Measurements from ENCODE around the gene ERAP2.

The ERAP2 gene

DNA sequence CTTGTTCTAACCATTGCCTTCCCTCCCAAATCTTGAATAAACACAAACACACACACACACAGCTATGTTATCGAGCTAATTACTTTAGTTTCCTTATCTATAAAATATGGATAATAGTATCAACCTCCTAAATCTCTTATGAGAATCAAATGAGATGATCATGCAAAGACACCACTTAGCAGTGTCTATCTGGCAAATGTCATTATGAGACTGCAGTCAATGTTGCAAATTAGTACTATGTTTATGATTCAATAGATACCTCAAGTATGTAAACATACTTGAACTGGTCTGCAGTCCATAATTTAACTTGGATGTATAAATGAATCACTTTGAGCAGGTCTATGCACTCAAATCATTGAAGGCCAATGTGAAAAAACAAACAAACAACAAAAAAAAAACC, 22.2 kb upstream of the ERAP2 start:
- TF ChIP-seq TCF12 (IDR thresholded peaks at IDR 0.05; ENCODE audit: low read depth), result no peak
- no peak for TF ChIP-seq CEBPB (IDR thresholded peaks at IDR 0.05)
- TF ChIP-seq CREB1 (IDR thresholded peaks at IDR 0.05; ENCODE audit: low read depth), result no peak
- TF ChIP-seq NFIC (IDR thresholded peaks at IDR 0.05), result no peak
- TF ChIP-seq RAD21 (IDR thresholded peaks at IDR 0.05; ENCODE audit: low read depth), result no peak

- TF ChIP-seq, protein P1, sequence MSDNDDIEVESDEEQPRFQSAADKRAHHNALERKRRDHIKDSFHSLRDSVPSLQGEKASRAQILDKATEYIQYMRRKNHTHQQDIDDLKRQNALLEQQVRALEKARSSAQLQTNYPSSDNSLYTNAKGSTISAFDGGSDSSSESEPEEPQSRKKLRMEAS (IDR thresholded peaks at IDR 0.05), result no peak
- TF ChIP-seq CREB1 (IDR thresholded peaks at IDR 0.05; ENCODE audit: low read depth), result no peak
- TF ChIP-seq FOXM1 (IDR thresholded peaks at IDR 0.05; ENCODE audit: borderline replicate concordance, low read depth), result no peak
- TF ChIP-seq EP300 (IDR thresholded peaks at IDR 0.05; ENCODE audit: borderline replicate concordance), result no peak
- TF ChIP-seq, protein P2, sequence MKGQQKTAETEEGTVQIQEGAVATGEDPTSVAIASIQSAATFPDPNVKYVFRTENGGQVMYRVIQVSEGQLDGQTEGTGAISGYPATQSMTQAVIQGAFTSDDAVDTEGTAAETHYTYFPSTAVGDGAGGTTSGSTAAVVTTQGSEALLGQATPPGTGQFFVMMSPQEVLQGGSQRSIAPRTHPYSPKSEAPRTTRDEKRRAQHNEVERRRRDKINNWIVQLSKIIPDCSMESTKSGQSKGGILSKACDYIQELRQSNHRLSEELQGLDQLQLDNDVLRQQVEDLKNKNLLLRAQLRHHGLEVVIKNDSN (IDR thresholded peaks at IDR 0.05), result no peak
- no peak for TF ChIP-seq TAF1 (IDR thresholded peaks at IDR 0.05; ENCODE audit: low read depth)
- TF ChIP-seq TEAD4 (IDR thresholded peaks at IDR 0.05), result no peak
- no peak for TF ChIP-seq ZBTB7A (IDR thresholded peaks at IDR 0.05; ENCODE audit: low read depth)
- no peak for TF ChIP-seq YY1 (IDR thresholded peaks at IDR 0.05; ENCODE audit: low read depth)
- TF ChIP-seq EGR1 (IDR thresholded peaks at IDR 0.05), result no peak
Observed at GRCh38 chr5:96855031-96855872, 21.0 kb upstream of the ERAP2 start.

DNA sequence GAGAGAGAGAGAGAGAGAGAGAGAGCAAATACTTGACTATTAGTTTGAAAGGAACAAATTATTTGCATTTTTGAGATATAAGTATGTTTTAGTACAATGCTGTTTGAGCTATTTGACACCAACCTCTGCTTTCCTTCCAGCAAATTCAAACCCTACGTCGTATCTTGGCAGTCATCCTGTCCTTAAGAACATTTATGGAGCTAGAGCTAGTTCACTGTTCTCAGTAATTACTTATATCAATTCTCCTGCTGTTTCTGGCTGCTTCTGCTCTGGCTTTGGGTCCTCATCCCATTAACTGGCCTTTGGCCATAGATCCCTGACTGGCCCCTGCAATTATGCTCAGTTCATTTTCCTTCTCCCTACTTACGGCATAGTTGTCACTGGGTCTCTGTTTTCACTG, 19.9 kb upstream of the ERAP2 start:
- TF ChIP-seq YY1 (IDR thresholded peaks at IDR 0.05; ENCODE audit: low read depth) (no peak), CREB1 (IDR thresholded peaks at IDR 0.05; ENCODE audit: low read depth) (no peak), TCF12 (IDR thresholded peaks at IDR 0.05; ENCODE audit: low read depth) (no peak), NFIC (IDR thresholded peaks at IDR 0.05) (no peak), EGR1 (IDR thresholded peaks at IDR 0.05) (no peak), TAF1 (IDR thresholded peaks at IDR 0.05; ENCODE audit: low read depth) (no peak), RAD21 (IDR thresholded peaks at IDR 0.05; ENCODE audit: low read depth) (no peak), FOXM1 (IDR thresholded peaks at IDR 0.05; ENCODE audit: borderline replicate concordance, low read depth) (no peak), REST (IDR thresholded peaks at IDR 0.05; ENCODE audit: low read depth) (no peak)
- TF ChIP-seq, protein P1 (IDR thresholded peaks at IDR 0.05), result no peak
- TF ChIP-seq, protein P2 (IDR thresholded peaks at IDR 0.05), result no peak

DNA sequence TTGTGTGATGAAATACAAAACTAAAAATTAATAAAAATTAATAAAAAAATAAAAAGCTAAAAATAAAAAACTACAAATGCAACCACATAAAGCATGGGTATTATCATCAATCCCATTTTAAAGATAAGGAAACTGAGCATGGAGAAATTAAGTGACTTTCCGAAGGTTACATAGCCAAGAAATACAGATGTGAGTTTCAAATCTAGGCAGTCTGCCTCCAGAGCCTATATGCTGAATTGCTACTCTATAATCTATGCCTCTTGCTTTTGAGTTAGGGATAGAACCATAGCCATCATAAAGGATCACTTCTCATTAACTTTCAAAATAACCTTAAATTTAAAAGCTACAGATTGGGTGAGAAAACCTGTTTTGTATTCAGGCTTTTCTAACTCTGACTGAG, 18.8 kb upstream of the ERAP2 start:
- TF ChIP-seq CEBPB (IDR thresholded peaks at IDR 0.05) (no peak), FOXM1 (IDR thresholded peaks at IDR 0.05; ENCODE audit: borderline replicate concordance, low read depth) (no peak), REST (IDR thresholded peaks at IDR 0.05; ENCODE audit: low read depth) (no peak), TEAD4 (IDR thresholded peaks at IDR 0.05) (no peak), EP300 (IDR thresholded peaks at IDR 0.05; ENCODE audit: borderline replicate concordance) (no peak), ZBTB7A (IDR thresholded peaks at IDR 0.05; ENCODE audit: low read depth) (no peak), TAF1 (IDR thresholded peaks at IDR 0.05; ENCODE audit: low read depth) (no peak)

GRCh38 chr5:96857924-96858323, 18.4 kb upstream of the ERAP2 start:
- TF ChIP-seq CEBPB (IDR thresholded peaks at IDR 0.05) (no peak), YY1 (IDR thresholded peaks at IDR 0.05; ENCODE audit: low read depth) (no peak), CREB1 (IDR thresholded peaks at IDR 0.05; ENCODE audit: low read depth) (no peak), TEAD4 (IDR thresholded peaks at IDR 0.05) (no peak), TAF1 (IDR thresholded peaks at IDR 0.05; ENCODE audit: low read depth) (no peak), FOXM1 (IDR thresholded peaks at IDR 0.05; ENCODE audit: borderline replicate concordance, low read depth) (no peak), EP300 (IDR thresholded peaks at IDR 0.05; ENCODE audit: borderline replicate concordance) (no peak), ZBTB7A (IDR thresholded peaks at IDR 0.05; ENCODE audit: low read depth) (no peak), NFIC (IDR thresholded peaks at IDR 0.05) (no peak), TCF12 (IDR thresholded peaks at IDR 0.05; ENCODE audit: low read depth) (no peak), RAD21 (IDR thresholded peaks at IDR 0.05; ENCODE audit: low read depth) (no peak), REST (IDR thresholded peaks at IDR 0.05; ENCODE audit: low read depth) (no peak), EGR1 (IDR thresholded peaks at IDR 0.05) (no peak)
- TF ChIP-seq, protein P1 (IDR thresholded peaks at IDR 0.05), result no peak
